ENCODE data around the gene SKIC3. TPM values are rescaled to one million over a fixed set of nuclear protein-coding genes. Genes with fewer than 3 reads are reported as not detected.

SKIC3 gene
- total and polyA plus RNA-seq, 2 donors from 2014 or later = 13.3 to 72.9 TPM

GRCh38 chr5:95543017-95543705 is 11.6 kb downstream of the SKIC3 start:
- FAIRE-seq (no peak), DNase-seq (peak in 3 of 5 donors; percentile 15 to 79 (median 72))
- no peaks in the 10 kb centered on the region for H3K4me1 ChIP-seq (ENCODE audit: control insufficient read depth in 2 of 3, insufficient read depth in 2 of 3, low read depth in 1 of 3, low read length in 3 of 3)
- H3K9ac ChIP-seq (ENCODE audit: low read length in 3 of 3) = peak overlapping the region in 1 of 3 donors; percentile 6
- H3K27me3 ChIP-seq (ENCODE audit: control insufficient read depth, insufficient read depth, low read length) = no peaks in the 10 kb centered on the region
- no peak overlapping the region for H3K27ac ChIP-seq (ENCODE audit: low read depth in 2 of 2, low read length in 2 of 2)
- intact Hi-C loops (cut with DNase I) = no loop called here
- H3K36me3 ChIP-seq (ENCODE audit: control insufficient read depth in 2 of 3, insufficient read depth in 3 of 3, low read length in 3 of 3) = peaks cover 4 to 24% (median 22%) of the 10 kb centered on the region in 3 donors
- TF ChIP-seq, protein P1, sequence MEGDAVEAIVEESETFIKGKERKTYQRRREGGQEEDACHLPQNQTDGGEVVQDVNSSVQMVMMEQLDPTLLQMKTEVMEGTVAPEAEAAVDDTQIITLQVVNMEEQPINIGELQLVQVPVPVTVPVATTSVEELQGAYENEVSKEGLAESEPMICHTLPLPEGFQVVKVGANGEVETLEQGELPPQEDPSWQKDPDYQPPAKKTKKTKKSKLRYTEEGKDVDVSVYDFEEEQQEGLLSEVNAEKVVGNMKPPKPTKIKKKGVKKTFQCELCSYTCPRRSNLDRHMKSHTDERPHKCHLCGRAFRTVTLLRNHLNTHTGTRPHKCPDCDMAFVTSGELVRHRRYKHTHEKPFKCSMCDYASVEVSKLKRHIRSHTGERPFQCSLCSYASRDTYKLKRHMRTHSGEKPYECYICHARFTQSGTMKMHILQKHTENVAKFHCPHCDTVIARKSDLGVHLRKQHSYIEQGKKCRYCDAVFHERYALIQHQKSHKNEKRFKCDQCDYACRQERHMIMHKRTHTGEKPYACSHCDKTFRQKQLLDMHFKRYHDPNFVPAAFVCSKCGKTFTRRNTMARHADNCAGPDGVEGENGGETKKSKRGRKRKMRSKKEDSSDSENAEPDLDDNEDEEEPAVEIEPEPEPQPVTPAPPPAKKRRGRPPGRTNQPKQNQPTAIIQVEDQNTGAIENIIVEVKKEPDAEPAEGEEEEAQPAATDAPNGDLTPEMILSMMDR (IDR thresholded peaks at IDR 0.05; ENCODE audit: borderline replicate concordance, extremely low read depth, insufficient read depth) = no peak
- no peaks in the 10 kb centered on the region for H3K9me3 ChIP-seq (ENCODE audit: control insufficient read depth in 2 of 3, insufficient read depth in 1 of 3, low read length in 3 of 3)
- no peak overlapping the region for H3K4me3 ChIP-seq (ENCODE audit: low read length in 3 of 3)

DNA sequence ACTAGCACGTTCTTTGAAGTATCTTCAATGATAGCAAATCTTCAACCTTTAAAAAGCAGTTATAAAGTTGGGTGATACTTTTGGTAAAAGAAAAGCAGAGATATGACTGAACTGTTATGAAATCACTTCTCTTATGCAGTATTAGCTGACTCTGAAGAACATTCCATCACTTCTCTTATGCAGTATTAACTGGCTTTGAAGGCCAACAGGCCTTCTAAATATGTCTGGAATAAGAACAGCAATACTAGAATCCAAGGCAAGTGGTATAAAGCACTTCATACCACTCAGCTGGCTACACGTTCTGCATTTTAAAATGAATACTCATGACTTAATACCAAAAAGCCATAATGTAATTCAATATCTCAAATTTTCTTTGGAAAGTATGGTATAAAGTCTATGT is 17.3 kb downstream of the SKIC3 start:
- no peak overlapping the region for H3K4me3 ChIP-seq (ENCODE audit: low read length in 3 of 3)
- H3K27ac ChIP-seq (ENCODE audit: low read depth in 2 of 2, low read length in 2 of 2) = no peak overlapping the region
- peaks cover 0 to 5% (median 2%) of the 10 kb centered on the region in 3 donors for H3K36me3 ChIP-seq (ENCODE audit: control insufficient read depth in 2 of 3, insufficient read depth in 3 of 3, low read length in 3 of 3)
- TF ChIP-seq, protein P1 (IDR thresholded peaks at IDR 0.05; ENCODE audit: borderline replicate concordance, extremely low read depth, insufficient read depth) = no peak
- FAIRE-seq (no peak), DNase-seq (no peak)
- H3K27me3 ChIP-seq (ENCODE audit: control insufficient read depth, insufficient read depth, low read length) = no peaks in the 10 kb centered on the region
- no peaks in the 10 kb centered on the region for H3K4me1 ChIP-seq (ENCODE audit: control insufficient read depth in 2 of 3, insufficient read depth in 2 of 3, low read depth in 1 of 3, low read length in 3 of 3)
- intact Hi-C loops (cut with DNase I) = no loop called here
- no peak overlapping the region for H3K9ac ChIP-seq (ENCODE audit: low read length in 3 of 3)
- no peaks in the 10 kb centered on the region for H3K9me3 ChIP-seq (ENCODE audit: control insufficient read depth in 2 of 3, insufficient read depth in 1 of 3, low read length in 3 of 3)

- H3K27me3 ChIP-seq (ENCODE audit: control insufficient read depth, insufficient read depth, low read length) = no peaks in the 10 kb centered on the region
- DNase-seq (no peak), FAIRE-seq (no peak)
- H3K4me3 ChIP-seq (ENCODE audit: low read length in 3 of 3) = no peak overlapping the region
- no peak overlapping the region for H3K9ac ChIP-seq (ENCODE audit: low read length in 3 of 3)
- TF ChIP-seq, protein P1 (IDR thresholded peaks at IDR 0.05; ENCODE audit: borderline replicate concordance, extremely low read depth, insufficient read depth) = no peak
- H3K27ac ChIP-seq (ENCODE audit: low read depth in 2 of 2, low read length in 2 of 2) = no peak overlapping the region
- H3K36me3 ChIP-seq (ENCODE audit: control insufficient read depth in 2 of 3, insufficient read depth in 3 of 3, low read length in 3 of 3) = peaks cover 6 to 8% (median 6%) of the 10 kb centered on the region in 3 donors
- H3K9me3 ChIP-seq (ENCODE audit: control insufficient read depth in 2 of 3, insufficient read depth in 1 of 3, low read length in 3 of 3) = no peaks in the 10 kb centered on the region
- intact Hi-C loops (cut with DNase I) = no loop called here
- no peaks in the 10 kb centered on the region for H3K4me1 ChIP-seq (ENCODE audit: control insufficient read depth in 2 of 3, insufficient read depth in 2 of 3, low read depth in 1 of 3, low read length in 3 of 3)
Observed at GRCh38 chr5:95533761-95534160, 21.0 kb downstream of the SKIC3 start.
